Activated CD4-positive, alpha-beta T cell treated with anti-CD3 and anti-CD28 coated beads, Interleukin-2, amount 50 U/mL, for 24 hours (primary cell): ENCODE results near the gene PPP2R3A.
"Not testable (repeated sequence)": the region's sequence is repeated elsewhere in the genome, so short reads cannot be mapped to it uniquely, and the experiment has no call there.

ENCODE experiments used
- DNase-seq, 2 donors: peaks; one replicate each; pipeline ENCODE4 v3.0.0-alpha.2; 2020; ENCODE audit warnings: low read depth in 1 of 2, low spot score in 1 of 2

The PPP2R3A gene, protein sequence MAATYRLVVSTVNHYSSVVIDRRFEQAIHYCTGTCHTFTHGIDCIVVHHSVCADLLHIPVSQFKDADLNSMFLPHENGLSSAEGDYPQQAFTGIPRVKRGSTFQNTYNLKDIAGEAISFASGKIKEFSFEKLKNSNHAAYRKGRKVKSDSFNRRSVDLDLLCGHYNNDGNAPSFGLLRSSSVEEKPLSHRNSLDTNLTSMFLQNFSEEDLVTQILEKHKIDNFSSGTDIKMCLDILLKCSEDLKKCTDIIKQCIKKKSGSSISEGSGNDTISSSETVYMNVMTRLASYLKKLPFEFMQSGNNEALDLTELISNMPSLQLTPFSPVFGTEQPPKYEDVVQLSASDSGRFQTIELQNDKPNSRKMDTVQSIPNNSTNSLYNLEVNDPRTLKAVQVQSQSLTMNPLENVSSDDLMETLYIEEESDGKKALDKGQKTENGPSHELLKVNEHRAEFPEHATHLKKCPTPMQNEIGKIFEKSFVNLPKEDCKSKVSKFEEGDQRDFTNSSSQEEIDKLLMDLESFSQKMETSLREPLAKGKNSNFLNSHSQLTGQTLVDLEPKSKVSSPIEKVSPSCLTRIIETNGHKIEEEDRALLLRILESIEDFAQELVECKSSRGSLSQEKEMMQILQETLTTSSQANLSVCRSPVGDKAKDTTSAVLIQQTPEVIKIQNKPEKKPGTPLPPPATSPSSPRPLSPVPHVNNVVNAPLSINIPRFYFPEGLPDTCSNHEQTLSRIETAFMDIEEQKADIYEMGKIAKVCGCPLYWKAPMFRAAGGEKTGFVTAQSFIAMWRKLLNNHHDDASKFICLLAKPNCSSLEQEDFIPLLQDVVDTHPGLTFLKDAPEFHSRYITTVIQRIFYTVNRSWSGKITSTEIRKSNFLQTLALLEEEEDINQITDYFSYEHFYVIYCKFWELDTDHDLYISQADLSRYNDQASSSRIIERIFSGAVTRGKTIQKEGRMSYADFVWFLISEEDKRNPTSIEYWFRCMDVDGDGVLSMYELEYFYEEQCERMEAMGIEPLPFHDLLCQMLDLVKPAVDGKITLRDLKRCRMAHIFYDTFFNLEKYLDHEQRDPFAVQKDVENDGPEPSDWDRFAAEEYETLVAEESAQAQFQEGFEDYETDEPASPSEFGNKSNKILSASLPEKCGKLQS (N-terminal part only)

DNA sequence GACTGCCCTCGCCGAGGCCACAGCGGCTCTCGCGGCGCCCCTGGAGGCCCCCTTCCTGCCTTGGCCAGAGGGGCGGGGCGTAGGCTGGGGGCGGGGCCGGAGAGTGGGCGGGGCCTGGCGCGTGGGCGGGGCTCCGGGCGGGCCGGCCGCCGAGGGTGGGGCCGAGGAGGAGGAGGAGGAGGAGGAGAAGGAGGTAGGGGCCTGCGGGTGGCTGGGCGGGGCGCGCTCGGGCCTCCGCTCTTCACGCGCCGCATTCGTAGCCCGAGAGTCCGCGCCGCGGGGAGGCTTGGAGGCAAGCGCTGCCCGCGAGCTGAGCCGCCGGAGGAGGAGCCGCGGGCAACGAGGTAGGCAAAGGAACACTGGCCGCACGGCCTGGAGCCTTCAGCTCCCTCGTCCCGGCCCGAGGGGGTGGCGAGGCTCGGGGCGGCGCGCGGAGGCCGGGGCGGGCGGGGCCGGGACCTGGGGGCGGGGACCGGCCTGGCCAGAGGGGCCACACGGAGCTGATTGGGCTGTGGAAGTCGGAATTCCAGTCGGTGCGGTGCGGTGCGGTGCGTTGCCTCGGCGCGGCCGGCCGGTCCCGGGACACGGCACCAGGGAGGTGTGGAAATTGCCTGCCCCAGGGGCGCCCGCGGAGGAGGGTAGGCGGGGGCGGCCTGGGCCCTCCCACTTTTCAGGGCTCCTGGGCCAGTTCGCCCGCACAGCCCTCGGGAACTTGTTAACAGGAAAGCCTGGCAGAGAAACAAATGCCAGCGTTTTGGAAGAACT is at the start of gene PPP2R3A:
Gene PPP2R3A (plus strand): TSS at position 223 of the 765 bp plus-strand sequence. CDS start 35,771 bp downstream, outside the sequence.
- peak; percentile 28 to 33 for DNase-seq

DNA sequence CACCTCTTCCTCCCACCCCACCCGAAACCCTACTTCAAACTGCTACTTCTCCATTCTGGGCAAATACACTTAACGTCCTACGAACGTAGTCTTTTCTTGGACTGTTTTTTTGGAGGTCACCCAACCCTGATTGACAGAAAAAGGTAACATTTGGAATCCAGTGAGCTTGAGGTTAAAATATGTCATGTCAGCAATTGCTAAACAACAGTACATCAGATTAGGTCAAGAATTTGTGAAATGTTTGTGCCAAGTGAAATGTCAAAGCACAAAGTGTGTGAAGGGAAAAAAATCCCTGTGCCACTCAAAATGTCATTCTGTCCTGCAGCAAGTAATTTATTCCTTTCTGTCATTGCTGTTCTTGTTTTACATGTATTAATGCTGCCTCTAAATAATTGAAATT is 49.2 kb upstream of the PPP2R3A start:
- no peak for DNase-seq

DNA sequence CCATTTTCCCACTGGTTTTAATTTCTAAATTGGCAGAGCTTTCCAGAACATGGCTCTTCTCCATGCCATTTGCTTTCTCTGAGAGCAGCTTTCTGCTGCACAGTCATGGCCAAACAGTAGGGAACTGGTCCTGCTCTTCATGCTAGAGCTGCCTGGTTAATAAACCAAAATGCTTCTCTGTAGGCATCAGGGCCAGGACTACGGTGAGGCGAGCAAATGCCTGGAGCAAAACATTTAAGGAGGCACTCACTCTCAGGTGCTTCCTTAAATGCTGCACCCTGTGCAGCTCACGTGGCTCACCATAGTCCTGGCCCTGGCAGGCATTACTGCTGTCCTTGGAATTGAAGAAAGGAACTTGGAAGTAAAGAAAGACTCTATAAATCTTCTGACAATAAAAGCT is 48.5 kb upstream of the PPP2R3A start:
- DNase-seq: no peak

DNA sequence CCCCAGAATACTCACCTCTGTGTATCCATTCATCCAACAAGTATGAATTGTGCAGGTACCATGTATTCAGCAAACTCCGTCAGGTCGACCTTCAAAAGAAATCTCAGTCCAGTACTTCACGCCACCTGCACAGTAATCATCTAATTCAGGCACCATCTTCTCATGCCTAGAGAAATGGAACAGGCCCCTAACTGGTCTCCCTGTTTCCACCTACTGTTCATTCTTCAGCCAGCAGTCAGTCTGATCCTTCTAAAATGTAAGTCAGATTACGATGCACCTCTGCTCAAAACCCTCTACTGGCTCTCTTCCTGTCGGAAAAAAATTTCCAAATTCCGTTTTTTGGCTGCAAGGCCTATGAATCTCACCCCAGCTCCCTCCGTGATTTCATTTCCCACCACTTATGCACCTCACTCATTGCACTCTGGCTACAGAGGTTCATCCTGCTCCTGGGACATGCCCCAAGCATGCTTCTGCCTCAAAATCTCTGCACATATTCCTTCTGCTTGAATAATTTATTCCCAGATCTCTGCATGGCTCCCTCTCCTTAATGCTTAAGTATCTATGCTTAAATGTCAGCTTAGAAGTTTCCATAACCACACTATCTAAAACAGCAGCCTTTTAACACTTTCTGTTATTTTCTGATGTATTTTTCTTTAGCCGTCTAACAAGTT is 47.5 kb upstream of the PPP2R3A start:
- no peak for DNase-seq

DNA sequence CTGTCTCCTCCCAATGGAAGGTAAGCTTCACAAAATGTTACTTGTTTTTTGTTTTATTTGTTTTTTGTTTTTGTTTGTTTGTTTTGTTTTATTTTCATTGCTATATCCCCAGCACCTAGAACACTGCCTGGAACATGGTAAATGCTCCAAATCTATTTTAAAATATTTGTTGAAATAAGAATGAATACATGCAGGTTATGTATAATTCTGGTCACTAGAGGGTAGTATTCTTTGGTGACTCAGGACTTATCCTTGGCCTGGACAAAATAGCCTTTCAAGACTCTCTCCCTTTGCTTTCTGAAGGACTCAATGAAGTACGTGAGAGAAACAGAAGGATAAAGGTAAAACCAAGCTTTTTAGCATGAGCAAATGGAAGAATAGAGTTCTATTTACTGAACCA is 46.9 kb upstream of the PPP2R3A start:
- DNase-seq: no peak

DNA sequence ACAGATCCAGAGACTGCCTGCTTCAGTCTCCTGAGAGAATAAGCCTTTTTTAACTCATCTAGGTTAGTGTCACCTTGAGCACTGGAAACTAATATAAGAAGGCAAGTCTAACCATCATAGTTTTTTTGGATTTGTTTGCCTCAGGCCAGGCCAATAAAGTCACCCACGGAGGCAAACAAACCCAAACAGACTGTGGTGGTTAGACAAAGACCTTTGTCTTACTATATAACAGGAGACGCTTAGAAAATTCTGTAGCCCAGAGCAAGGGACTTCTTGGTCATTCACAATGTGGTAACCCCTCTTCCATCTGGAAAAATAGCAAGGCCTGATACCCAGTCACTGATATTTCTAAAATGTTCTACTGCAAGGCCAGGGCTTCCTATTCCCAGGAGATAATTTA is 45.3 kb upstream of the PPP2R3A start:
- DNase-seq: no peak

DNA sequence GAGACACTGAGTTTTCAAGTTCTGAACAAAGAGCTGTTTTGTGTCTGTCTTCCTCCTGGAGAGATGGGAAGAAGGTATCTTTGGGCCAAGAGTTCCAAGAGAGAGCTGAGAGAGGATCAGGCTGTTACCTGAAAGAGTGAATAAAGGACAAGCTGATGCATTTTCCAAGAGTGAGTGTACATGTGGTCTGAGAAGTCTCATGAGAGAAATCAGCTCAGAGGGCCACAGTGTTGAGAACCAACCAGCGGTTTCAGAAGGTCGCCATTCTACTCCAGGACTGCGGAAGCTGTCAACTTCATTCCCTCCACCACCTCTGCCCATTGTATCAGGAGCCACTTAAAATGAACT is 42.7 kb upstream of the PPP2R3A start:
- DNase-seq: no peak

DNA sequence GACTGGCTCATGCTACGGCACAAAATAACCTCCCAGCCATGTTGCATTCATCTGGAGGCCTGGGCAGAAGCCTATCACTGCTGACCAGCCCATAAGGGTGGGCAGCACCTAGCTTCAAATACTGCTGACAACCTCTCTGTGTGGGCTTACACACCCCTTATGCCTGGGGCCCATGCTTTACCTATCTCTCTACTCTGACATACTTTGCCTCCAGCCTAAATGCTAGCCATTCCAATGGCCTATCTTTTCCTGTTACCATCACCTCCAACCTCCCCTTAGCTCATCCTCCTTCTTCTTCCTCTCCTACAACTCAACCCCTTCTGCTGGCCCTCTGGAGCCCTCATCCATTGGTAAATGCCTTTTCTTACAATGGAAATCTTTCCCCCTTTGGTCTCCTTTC is 41.0 kb upstream of the PPP2R3A start:
- DNase-seq: no peak

DNA sequence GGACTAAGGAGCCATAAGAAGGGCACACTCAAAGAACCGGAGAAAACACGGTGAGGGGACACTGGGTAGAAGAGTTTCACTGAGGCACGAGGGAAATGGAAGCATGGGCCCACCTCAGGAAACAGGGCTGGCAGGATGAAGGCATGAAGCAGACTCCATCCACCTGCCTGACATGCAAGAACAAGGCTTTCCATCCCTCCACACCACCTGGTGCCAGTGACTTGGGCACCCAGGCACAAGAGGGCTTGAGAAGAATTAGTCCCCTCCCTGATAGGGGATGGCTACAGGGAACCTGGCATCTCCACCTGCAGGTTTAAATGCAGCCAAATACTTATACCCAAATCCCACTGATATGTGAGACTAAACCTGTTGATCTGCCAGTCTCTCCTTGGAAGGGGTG is 38.9 kb upstream of the PPP2R3A start:
- DNase-seq: no peak

DNA sequence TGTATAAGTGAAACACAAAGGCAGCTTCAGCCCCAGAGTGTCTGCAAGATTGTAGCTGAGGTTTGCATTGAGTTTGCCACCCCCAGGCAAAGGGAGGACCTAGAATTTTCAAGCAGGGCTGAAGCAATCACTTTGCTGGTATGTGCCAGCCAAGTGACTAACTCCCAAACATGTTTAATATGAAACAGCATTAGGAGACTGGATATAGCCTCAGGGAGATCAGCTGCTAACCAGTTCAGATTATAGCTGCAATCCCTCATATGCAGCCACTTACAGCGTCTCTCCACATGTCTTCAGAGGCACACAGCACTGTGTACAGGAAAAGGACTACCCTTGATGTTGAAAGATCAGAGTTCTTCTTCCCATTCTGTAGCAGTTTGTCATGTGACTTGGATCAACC is 38.4 kb upstream of the PPP2R3A start:
- no peak for DNase-seq

DNA sequence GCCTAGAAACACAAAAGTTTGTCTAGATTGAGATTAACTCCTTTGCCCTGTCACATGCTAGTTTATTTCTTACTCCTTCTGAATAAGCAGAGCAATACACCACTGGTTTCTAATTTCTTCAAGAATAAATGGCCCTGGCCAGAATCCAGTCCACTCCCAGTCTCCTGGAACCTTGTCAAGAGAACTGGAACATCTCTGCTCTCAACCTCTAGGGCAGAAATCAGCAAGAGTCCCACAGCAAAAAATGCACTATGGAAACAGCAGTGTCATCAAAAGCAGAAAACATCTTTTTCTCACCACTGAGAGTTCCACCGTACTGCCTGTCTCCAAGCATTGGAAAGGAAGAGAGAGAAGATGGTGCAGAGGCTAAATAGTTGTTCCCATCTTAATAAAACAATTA is 35.9 kb upstream of the PPP2R3A start:
- DNase-seq: no peak

DNA sequence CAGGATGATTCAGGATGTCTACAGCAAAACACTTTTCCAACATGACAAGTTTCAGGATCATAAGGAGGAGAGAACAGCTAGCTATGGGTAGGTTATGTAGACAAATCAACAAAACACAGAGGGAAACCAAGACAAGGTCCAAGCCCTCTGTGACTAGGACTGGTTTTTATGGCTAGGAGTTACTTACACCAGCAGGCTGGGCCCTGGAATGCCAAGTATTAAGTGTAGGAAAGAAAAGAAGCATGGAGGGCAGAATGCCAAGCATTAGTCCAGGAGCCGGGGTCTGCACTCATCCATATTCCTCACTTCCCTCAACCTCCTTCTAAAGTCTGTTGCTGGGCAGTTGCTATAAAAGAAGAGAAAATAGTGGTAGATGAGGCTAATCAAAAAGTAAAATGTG is 35.3 kb upstream of the PPP2R3A start:
- DNase-seq: no peak

DNA sequence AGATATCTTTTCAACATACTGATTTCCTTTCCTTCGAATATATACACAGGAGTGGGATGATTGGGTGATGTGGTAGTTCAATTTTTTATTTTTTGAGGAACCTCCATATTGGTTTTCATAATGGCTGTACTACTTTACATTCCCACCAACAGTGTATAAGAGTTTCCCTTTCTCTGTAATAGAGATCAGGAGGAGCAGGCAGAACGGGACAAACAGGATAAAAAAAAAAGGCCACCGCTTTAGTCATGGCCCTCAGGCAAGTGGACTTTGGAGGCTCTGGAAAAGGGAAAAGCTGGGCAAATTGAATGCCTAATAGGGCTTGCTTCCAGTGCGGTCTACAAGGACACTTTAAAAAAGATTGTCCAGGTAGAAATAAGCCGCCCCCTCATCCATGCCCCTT is 30.4 kb upstream of the PPP2R3A start:
- DNase-seq: not testable (repeated sequence)

DNA sequence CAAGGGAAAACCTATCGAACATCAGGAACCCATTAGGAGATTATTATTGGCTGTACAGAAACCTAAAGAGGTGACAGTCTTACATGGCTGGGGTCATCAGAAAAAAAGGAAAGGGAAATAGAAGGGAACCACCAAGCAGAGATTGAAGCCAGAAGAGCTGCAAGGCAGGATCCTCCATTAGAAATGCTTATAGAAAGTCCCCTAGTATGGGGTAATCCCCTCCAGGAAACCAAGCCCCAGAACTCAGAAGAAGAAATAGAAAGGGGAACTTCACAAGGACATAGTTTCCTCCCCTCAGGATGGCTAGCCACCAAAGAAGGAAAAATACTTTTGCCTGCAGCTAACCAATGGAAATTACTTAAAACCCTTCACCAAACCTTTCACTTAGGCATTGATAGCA is 27.8 kb upstream of the PPP2R3A start:
- DNase-seq: not testable (repeated sequence)

DNA sequence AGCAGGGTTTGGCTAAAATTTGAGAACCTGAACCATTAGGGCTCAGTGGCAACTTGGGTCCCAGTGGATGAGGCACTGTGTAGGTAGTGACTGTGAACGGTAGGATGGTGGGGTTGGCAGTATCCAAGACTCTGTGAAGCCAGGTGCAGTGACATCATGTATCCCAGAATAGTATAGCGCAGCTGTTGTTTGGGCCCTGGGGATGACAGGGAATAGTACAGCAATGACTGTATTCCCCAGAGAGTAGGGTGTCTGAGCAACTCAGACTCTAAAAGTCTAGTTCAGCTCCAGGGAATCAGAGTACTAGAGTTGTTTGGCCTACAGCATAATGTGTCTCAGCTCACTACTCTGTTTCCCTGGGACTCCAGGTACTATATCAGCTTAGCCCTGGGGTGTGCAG is 20.7 kb upstream of the PPP2R3A start:
- DNase-seq: no peak

DNA sequence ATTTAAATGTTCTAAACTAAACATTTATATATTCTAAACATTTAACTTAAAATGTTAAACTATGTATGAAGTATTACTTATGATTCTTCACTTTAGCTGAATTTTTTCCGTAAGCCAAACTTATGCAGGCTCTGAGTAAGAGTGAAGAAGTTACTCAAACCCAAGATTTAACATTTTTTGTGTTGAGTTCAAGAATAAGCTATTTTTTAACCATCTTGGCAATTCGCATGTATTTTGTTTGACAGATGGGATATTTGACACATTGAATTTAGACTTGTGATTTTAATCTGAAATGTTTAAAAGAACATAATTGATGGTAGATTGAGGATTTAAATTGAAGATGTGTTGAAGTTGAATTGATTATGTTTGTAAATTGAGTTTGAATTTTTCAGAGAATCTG is 14.6 kb upstream of the PPP2R3A start:
- no peak for DNase-seq

DNA sequence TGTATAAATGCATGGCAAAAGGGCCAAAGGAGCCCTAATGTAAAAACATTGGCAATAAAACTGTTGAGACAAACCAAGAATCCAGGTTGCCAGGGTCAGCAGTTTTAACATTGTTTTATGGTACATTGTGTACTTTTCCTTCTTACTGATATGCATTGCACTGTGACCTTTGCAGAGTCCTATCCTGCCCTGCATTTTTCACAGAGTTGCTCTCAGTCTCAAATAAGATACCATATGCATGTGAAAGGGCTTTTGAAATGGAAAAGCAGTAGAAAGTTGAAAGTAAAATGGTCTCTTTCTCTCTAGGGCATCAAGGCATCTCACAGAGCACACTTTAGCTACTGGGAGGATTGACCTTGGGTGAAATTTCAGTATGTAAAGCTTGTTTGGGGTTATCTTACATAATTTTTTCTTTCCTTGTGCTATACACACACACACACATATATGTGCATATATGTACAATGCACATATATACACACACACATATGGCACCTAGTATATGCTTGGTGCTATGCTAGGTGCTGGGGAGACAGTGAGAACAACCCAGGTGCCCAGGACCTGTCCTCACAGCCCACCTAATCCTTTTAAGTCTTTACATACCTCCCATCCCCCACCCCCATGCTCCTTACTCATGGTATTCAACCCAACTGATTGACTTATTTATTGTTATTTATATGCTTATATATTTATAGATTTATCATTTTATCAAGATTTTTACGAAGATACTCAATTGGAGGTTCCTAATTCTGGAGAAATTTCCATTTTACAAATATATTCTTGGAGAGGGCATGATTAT is 1.2 kb upstream of the PPP2R3A start:
- no peak for DNase-seq

DNA sequence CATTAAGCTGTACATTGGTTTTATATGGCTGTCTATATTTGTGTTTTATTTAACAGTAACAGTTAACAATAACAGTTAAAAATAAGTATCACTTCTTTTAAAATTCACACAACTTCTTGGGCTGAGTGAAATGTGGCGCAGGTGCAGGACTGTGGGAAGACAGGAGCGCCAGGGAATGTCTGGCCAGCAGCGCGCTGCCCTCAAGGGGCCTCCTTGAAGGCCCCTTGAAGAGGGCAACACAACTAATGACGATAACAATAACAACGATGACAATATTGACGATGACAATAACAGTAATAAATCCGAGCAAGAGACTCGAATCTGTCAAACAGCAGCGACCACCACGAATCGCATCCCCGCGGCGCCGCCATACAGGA is 411 bp upstream of the PPP2R3A start:
- no peak for DNase-seq

DNA sequence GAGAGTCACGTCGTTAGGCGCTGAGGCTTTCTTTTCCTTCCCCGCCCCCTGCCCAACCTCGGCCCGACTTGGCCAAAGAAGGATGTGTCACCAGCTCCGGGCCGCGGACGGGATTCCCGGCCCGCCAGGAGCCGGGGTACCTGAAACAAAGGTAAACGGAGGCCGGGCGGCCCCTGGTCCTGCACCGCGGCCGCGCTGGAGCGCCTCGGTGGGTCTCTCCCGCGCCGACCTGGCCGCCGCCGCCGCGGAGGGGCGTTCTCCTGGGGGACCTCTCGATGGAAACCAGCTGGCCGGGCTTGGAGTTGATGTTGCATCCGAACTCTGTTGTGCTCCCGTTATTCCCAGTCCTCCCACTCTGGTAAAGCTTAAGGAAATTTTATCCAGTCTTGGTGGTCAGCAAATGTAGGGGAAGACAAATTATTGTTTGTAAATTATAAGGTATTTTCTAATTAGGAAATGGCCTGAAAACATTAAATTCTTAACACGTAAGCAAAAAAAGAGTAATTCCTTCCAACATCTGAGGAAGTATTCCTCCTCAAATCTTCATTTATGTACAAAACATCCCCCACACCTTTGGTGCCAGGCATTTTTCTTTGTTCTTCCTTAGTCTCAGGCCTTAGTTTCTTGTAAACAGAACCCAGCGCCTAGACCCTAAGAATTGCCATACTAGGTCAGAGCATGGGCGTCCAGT is 888 bp downstream of the PPP2R3A start:
- DNase-seq: no peak
